Uterus (tissue), 4 donors: ENCODE data around the gene TPM2. TPM values are rescaled to one million over a fixed set of nuclear protein-coding genes. Genes with fewer than 3 reads are reported as not detected.

Experiments
- DNase-seq, 2 donors: peaks; one replicate each; pipeline ENCODE4 v3.0.0-alpha.2; 2019 to 2020
- H3K27ac ChIP-seq, 2 donors: fragments of 200-600 bp; sonication (generic); 1 replicate in 1 of 2; 2 replicates in 1 of 2; pipeline ENCODE4 v1.5.1; 2016 to 2018
- H3K27me3 ChIP-seq, 2 donors: fragments of 200-600 bp; sonication (generic); one replicate each; pipeline ENCODE4 v1.5.1; 2018 to 2019; ENCODE audit warnings: control low read depth in 1 of 2
- H3K36me3 ChIP-seq, 2 donors: fragments of 200-600 bp; sonication (generic); one replicate each; pipeline ENCODE4 v1.5.1; 2019; ENCODE audit warnings: control low read depth in 1 of 2
- H3K4me1 ChIP-seq, 2 donors: fragments of 200-600 bp; sonication (generic); one replicate each; pipeline ENCODE4 v1.5.1; 2018 to 2019; ENCODE audit warnings: control low read depth in 1 of 2
- H3K4me3 ChIP-seq, 2 donors: fragments of 200-600 bp; sonication (generic); 1 replicate in 1 of 2; 2 replicates in 1 of 2; pipeline ENCODE4 v1.5.1; 2018 to 2019; ENCODE audit warnings: mild to moderate bottlenecking in 1 of 2
- H3K9me3 ChIP-seq, 2 donors: fragments of 200-600 bp; sonication (generic); one replicate each; pipeline ENCODE4 v1.5.1; 2019; ENCODE audit warnings: control low read depth in 1 of 2
- POLR2A ChIP-seq, 2 donors: fragments of 450-650 bp; IDR thresholded peaks; one replicate each; pipeline ENCODE4 v1.6.1; 2016; ENCODE audit warnings: antibody characterized with exemption in 2 of 2, mild to moderate bottlenecking in 1 of 2, moderate library complexity in 1 of 2
- intact Hi-C: fragments of 100-400 bp; cut with DNase I; formaldehyde crosslinking; loops from one replicate; pipeline ENCODE4 v1.15.1; 2023; ENCODE audit warnings: low total_unique reads
- total RNA-seq, 4 donors: library from RNA; depleted of rRNA in 3 of 4; stranded (reverse); fragments of >200 nt in 3 of 4; gene quantifications; one replicate each; pipeline versions ENCODE4 v1.1.0 to v1.2.4, GENCODE V29; 2014 to 2023
- TF ChIP-seq, protein P1 (sequence below), 4 experiments: fragments of 200-600 bp in 2 of 4; fragments of 450-650 bp in 2 of 4; sonication (generic) in 2 of 4; IDR thresholded peaks; one replicate each; pipeline ENCODE4 v1.5.1; 2016 to 2019; ENCODE audit warnings: antibody characterized with exemption in 4 of 4, mild to moderate bottlenecking in 2 of 4, moderate library complexity in 1 of 4
- donor health status: DM: yes; HTN: yes; CAD: no.

TPM2 gene
- total RNA-seq, 4 donors from 2014 or later: 491 to 2,682 (median 829) TPM

DNA sequence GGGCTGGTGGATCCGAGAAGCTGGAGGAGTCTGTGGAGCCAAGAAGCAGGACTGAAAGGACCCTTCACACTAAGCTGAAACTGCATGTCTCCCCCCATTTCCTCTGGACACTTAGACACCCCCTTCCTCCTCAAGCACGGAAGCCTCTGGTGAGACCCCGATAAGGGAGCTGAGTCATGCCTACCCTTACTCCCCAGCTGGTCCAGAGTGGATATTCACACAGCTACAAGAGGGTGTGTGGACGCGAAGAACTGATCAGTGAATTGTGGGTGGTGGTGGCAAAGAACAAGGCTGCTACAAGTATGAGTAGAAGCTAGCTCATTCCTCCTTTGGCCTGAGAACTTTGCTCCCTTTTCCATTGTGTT lies 37.9 kb upstream of the TPM2 start:
- H3K27ac ChIP-seq: peak overlapping the region; percentile 94 to 97
- no peaks in the 10 kb centered on the region for H3K27me3 ChIP-seq
- H3K36me3 ChIP-seq: no peaks in the 10 kb centered on the region
- no peaks in the 10 kb centered on the region for H3K9me3 ChIP-seq
- H3K4me3 ChIP-seq: peak overlapping the region; percentile 31 to 84
- TF ChIP-seq POLR2A (IDR thresholded peaks at IDR 0.05): no peak
- TF ChIP-seq, protein P1, sequence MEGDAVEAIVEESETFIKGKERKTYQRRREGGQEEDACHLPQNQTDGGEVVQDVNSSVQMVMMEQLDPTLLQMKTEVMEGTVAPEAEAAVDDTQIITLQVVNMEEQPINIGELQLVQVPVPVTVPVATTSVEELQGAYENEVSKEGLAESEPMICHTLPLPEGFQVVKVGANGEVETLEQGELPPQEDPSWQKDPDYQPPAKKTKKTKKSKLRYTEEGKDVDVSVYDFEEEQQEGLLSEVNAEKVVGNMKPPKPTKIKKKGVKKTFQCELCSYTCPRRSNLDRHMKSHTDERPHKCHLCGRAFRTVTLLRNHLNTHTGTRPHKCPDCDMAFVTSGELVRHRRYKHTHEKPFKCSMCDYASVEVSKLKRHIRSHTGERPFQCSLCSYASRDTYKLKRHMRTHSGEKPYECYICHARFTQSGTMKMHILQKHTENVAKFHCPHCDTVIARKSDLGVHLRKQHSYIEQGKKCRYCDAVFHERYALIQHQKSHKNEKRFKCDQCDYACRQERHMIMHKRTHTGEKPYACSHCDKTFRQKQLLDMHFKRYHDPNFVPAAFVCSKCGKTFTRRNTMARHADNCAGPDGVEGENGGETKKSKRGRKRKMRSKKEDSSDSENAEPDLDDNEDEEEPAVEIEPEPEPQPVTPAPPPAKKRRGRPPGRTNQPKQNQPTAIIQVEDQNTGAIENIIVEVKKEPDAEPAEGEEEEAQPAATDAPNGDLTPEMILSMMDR (IDR thresholded peaks at IDR 0.05): no peak
- H3K4me1 ChIP-seq: no peaks in the 10 kb centered on the region
- DNase-seq: no peak
- intact Hi-C loops: loop anchor here (5.0 kb wide), 1 partner anchor 40 kb away; the partner anchor contains the start of gene TPM2

DNA sequence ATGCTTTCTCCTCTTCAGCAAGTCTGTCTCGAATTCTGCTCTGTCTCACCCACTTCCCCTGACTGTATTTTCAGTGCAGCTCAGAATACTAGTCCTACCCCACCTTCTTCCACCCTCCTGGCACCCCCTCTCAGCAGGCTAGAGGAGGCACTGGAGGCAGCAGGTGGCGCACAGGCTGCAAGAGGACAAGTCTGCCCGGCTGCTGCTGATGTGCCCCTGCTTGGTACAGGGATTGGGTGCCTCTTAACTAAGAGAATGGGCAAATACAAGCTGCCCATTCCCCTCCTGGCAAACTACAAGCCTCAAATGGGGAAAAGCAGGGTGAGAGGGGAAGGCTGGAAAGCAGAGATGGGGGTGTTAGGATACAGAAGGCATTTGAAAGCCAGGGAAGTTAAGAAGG lies 37.2 kb upstream of the TPM2 start:
- no peaks in the 10 kb centered on the region for H3K27me3 ChIP-seq
- H3K4me1 ChIP-seq: no peaks in the 10 kb centered on the region
- DNase-seq: peak in 1 of 2 donors; percentile 62
- TF ChIP-seq POLR2A (IDR thresholded peaks at IDR 0.05): no peak
- TF ChIP-seq, protein P1 (IDR thresholded peaks at IDR 0.05): peak in 2 of 4 experiments; percentile 8 to 35
- H3K4me3 ChIP-seq: peak overlapping the region in 1 of 2 donors; percentile 31
- peak overlapping the region; percentile 94 to 97 for H3K27ac ChIP-seq
- no peaks in the 10 kb centered on the region for H3K36me3 ChIP-seq
- no peaks in the 10 kb centered on the region for H3K9me3 ChIP-seq
- intact Hi-C loops: loop anchor here (5.0 kb wide), 1 partner anchor 40 kb away; the partner anchor contains the start of gene TPM2

DNA sequence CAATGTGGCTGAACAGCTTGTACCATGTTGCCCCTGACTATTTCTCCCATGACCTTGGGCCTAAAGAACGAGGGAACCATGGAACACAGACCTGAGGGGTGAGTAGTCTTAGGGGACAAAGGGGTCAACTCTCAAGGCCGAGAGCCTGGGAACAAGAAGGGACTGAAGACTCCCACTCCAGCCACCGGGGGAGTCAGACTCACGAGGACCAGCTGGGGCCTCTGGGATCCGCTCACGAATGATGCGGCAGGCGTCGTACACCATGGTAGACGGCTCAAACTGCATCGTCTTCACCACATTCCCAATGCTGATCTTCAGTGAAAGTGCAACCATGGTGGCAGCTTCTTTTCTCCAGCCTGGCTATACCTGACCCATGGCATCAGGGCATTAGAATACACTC lies 35.6 kb upstream of the TPM2 start:
- Histone ChIP-seq H3K36me3 (no peaks in the 10 kb centered on the region), H3K27ac (no peak overlapping the region), H3K4me1 (no peaks in the 10 kb centered on the region)

DNA sequence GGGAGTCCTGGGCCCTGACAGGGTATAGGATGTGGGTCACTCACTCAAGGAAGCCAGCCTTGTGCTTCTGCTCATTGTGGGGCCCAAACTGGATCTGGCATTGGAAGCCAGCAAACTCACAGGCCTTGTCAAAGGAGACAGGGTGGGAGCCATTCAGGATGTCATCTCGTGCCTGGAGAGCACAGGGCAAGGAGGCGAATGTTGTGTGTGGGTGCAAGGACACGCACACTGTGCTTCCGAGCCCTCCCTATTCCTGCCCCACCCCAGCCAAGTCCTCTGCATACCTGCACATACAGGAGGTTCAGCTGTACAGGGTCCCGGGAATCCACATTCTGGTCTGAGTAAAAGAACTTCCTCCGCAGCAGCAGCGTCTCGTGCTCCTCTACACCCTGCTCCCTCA lies 34.2 kb upstream of the TPM2 start:
- Histone ChIP-seq H3K36me3 (no peaks in the 10 kb centered on the region), H3K4me1 (no peaks in the 10 kb centered on the region), H3K27ac (no peak overlapping the region), H3K4me3 (no peak overlapping the region), H3K9me3 (no peaks in the 10 kb centered on the region), H3K27me3 (no peaks in the 10 kb centered on the region)
- DNase-seq: no peak
- intact Hi-C loops: no loop called here
- no peak for TF ChIP-seq POLR2A (IDR thresholded peaks at IDR 0.05)
- TF ChIP-seq, protein P1 (IDR thresholded peaks at IDR 0.05): no peak

More for the DNA sequence above, 35.6 kb upstream of the TPM2 start:
- TF ChIP-seq POLR2A (IDR thresholded peaks at IDR 0.05): no peak
- TF ChIP-seq, protein P1 (IDR thresholded peaks at IDR 0.05): no peak
- Histone ChIP-seq H3K4me3 (no peak overlapping the region), H3K27me3 (no peaks in the 10 kb centered on the region), H3K9me3 (no peaks in the 10 kb centered on the region)
- no peak for DNase-seq
- intact Hi-C loops: loop anchor here (5.0 kb wide), 1 partner anchor 38 kb away; the partner anchor contains the start of gene TPM2

DNA sequence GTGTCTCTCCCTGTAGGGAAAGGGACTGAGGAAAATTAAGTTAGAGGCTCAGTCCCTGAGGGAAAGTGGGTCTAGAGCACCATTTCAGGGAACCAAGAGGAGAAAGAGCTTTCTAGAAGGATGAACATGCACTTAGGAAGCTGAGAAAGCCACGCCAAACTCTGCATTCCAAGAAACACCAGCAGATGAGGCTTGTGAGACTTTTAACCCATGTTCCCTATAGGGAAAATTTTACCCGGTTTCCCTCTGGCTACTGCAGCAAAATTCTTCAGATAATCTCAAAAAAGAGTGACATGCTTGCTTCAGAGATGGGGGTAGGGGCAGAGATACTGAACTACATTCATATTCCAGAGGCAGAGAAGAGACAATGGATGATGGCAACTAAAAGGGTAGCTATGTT lies 33.7 kb upstream of the TPM2 start:
- intact Hi-C loops: no loop called here
- H3K4me1 ChIP-seq: no peaks in the 10 kb centered on the region
- DNase-seq: no peak
- TF ChIP-seq, protein P1 (IDR thresholded peaks at IDR 0.05): no peak
- no peak for TF ChIP-seq POLR2A (IDR thresholded peaks at IDR 0.05)
- H3K4me3 ChIP-seq: no peak overlapping the region
- no peak overlapping the region for H3K27ac ChIP-seq
- no peaks in the 10 kb centered on the region for H3K27me3 ChIP-seq
- no peaks in the 10 kb centered on the region for H3K36me3 ChIP-seq
- H3K9me3 ChIP-seq: no peaks in the 10 kb centered on the region
